Measurements from ENCODE around the gene GDF10. TPM values are rescaled to one million over a fixed set of nuclear protein-coding genes. Genes with fewer than 3 reads are reported as not detected.

The GDF10 gene
- total and polyA plus RNA-seq, 9 of the 15 experiments (the other 6 are each of a cell fraction or from before 2014, with no cell fraction given) = 0.03 to 0.20 (median 0.11) TPM; not detected in 6

DNA sequence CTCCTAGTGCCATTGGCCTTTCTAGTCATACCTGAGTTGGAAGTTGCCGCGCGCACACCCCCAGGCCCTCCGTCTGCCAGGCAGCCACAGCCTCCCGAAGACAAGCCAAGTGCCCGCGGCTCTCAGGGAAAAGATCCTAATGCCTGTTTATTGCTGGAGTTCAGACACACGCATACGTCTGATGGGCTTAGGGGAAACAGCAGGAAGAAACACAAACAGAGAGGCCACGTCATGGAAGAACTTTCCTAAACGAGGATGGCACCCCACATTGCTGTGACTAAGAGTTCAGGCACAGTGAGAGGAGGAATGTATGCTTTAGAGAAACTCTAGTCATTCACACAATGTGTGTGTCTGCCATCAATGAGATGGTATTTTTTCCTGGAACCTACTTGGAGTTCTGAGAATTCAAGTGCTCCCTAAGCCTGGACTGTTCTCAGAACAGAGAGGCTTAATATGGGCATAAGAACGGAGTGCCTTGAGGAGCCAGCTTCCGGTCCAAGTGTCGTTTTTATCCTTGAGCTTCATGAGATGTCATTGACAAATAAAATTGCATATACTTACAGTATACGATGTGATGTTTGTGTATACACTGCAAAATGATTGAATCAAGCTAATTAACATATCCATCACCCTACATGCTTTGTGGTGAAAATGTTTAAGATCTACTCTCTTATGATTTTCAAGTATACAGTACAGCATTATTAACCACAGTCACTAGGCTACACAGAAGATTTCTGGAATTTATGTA is 36.6 kb downstream of the GDF10 start (continued):
- no peak for TF ChIP-seq ZFP1 (CRISPR knock-in tag; IDR thresholded peaks at IDR 0.05)
- no peak for TF ChIP-seq ZSCAN32 (CRISPR knock-in tag; IDR thresholded peaks at IDR 0.05)
- TF ChIP-seq, protein P1, sequence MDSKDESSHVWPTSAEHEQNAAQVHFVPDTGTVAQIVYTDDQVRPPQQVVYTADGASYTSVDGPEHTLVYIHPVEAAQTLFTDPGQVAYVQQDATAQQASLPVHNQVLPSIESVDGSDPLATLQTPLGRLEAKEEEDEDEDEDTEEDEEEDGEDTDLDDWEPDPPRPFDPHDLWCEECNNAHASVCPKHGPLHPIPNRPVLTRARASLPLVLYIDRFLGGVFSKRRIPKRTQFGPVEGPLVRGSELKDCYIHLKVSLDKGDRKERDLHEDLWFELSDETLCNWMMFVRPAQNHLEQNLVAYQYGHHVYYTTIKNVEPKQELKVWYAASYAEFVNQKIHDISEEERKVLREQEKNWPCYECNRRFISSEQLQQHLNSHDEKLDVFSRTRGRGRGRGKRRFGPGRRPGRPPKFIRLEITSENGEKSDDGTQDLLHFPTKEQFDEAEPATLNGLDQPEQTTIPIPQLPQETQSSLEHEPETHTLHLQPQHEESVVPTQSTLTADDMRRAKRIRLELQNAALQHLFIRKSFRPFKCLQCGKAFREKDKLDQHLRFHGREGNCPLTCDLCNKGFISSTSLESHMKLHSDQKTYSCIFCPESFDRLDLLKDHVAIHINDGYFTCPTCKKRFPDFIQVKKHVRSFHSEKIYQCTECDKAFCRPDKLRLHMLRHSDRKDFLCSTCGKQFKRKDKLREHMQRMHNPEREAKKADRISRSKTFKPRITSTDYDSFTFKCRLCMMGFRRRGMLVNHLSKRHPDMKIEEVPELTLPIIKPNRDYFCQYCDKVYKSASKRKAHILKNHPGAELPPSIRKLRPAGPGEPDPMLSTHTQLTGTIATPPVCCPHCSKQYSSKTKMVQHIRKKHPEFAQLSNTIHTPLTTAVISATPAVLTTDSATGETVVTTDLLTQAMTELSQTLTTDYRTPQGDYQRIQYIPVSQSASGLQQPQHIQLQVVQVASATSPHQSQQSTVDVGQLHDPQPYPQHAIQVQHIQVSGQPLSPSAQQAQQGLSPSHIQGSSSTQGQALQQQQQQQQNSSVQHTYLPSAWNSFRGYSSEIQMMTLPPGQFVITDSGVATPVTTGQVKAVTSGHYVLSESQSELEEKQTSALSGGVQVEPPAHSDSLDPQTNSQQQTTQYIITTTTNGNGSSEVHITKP (IDR thresholded peaks at IDR 0.05; ENCODE audit: partially characterized antibody) = no peak
- TF ChIP-seq, protein P2, sequence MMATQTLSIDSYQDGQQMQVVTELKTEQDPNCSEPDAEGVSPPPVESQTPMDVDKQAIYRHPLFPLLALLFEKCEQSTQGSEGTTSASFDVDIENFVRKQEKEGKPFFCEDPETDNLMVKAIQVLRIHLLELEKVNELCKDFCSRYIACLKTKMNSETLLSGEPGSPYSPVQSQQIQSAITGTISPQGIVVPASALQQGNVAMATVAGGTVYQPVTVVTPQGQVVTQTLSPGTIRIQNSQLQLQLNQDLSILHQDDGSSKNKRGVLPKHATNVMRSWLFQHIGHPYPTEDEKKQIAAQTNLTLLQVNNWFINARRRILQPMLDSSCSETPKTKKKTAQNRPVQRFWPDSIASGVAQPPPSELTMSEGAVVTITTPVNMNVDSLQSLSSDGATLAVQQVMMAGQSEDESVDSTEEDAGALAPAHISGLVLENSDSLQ (IDR thresholded peaks at IDR 0.05) = 0 out of 2 replicates have a peak, but pooled peaks have one; percentile 17
- TF ChIP-seq OTX1 (CRISPR knock-in tag; IDR thresholded peaks at IDR 0.05) = 0 out of 2 replicates have a peak, but pooled peaks have one; percentile 8
- no peak for TF ChIP-seq MCM5 (IDR thresholded peaks at IDR 0.05; ENCODE audit: low read depth)
- no peak for TF ChIP-seq MED1 (CRISPR knock-in tag; IDR thresholded peaks at IDR 0.05; ENCODE audit: borderline replicate concordance)
- 0 out of 2 replicates have a peak, but pooled peaks have one; percentile 27 for TF ChIP-seq TOE1 (IDR thresholded peaks at IDR 0.05; ENCODE audit: borderline replicate concordance)
- TF ChIP-seq TOE1 (CRISPR knock-in tag; IDR thresholded peaks at IDR 0.05; ENCODE audit: borderline replicate concordance, low read depth) = no peak
- TF ChIP-seq MYNN (IDR thresholded peaks at IDR 0.05) = no peak
- TF ChIP-seq MYNN (CRISPR knock-in tag; IDR thresholded peaks at IDR 0.05) = no peak
- no peak for TF ChIP-seq POLR3G (IDR thresholded peaks at IDR 0.05; ENCODE audit: extremely low read depth, insufficient read length, insufficient replicate concordance)
- no peak for TF ChIP-seq IFI16 (CRISPR knock-in tag; IDR thresholded peaks at IDR 0.05)
- TF ChIP-seq ZEB2 (IDR thresholded peaks at IDR 0.05) = no peak
- TF ChIP-seq, protein P3, sequence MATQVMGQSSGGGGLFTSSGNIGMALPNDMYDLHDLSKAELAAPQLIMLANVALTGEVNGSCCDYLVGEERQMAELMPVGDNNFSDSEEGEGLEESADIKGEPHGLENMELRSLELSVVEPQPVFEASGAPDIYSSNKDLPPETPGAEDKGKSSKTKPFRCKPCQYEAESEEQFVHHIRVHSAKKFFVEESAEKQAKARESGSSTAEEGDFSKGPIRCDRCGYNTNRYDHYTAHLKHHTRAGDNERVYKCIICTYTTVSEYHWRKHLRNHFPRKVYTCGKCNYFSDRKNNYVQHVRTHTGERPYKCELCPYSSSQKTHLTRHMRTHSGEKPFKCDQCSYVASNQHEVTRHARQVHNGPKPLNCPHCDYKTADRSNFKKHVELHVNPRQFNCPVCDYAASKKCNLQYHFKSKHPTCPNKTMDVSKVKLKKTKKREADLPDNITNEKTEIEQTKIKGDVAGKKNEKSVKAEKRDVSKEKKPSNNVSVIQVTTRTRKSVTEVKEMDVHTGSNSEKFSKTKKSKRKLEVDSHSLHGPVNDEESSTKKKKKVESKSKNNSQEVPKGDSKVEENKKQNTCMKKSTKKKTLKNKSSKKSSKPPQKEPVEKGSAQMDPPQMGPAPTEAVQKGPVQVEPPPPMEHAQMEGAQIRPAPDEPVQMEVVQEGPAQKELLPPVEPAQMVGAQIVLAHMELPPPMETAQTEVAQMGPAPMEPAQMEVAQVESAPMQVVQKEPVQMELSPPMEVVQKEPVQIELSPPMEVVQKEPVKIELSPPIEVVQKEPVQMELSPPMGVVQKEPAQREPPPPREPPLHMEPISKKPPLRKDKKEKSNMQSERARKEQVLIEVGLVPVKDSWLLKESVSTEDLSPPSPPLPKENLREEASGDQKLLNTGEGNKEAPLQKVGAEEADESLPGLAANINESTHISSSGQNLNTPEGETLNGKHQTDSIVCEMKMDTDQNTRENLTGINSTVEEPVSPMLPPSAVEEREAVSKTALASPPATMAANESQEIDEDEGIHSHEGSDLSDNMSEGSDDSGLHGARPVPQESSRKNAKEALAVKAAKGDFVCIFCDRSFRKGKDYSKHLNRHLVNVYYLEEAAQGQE (IDR thresholded peaks at IDR 0.05; ENCODE audit: borderline replicate concordance) = no peak
- TF ChIP-seq, protein P3 (CRISPR knock-in tag; IDR thresholded peaks at IDR 0.05; ENCODE audit: low read depth) = no peak
- TF ChIP-seq ERF (CRISPR knock-in tag; IDR thresholded peaks at IDR 0.05) = no peak

All from K562 (cell line).